ENCODE data around the gene XXYLT1. TPM values are rescaled to one million over a fixed set of nuclear protein-coding genes. Genes with fewer than 3 reads are reported as not detected.

The XXYLT1 gene
- total RNA-seq, 2 donors from 2014 or later = 1.3 to 4.2 TPM

DNA sequence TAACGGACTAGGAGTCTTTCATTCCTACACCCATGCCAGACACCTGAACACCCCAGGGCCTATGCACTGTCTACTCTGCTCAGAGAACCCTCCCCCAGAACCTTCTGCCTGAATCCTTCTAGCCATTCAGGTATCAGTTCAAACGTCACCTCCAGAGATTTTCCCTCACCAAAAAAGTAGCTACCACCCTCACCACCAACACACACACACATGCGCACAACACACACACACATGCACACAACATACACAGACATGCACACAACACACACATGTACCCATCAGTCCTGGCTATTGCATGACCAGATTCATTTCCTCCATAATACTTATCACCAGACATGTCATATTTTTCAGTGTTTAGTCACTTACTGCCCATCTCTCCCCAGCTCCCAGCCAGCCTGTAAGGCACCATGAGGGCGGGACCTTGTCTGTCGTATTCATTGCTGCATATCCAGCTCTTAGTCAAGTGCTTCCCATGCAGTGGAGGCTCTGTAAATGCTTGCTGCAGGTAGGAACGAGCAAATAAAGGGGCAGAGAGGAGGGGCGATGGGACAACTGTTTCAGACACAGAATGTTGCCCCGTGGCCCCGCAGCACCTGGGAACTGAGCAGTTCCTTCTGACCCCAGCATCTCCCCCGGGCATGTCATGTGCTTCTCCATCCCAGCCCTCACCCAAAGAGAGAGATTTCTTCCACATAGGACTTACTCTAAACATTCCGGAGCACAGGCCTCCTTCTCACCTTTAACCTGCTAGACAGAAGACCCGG lies 29.2 kb downstream of the XXYLT1 start:
- no peak overlapping the region for H3K4me3 ChIP-seq
- H3K36me3 ChIP-seq (replicated peaks in 1 of 2; ENCODE audit: insufficient read depth in 1 of 2, low read depth in 2 of 2) = no peaks in the 10 kb centered on the region
- peaks cover 6% of the 10 kb centered on the region for H3K4me1 ChIP-seq
- H3K27me3 ChIP-seq = no peaks in the 10 kb centered on the region
- ATAC-seq = no peak
- H3K9me3 ChIP-seq = no peaks in the 10 kb centered on the region
- intact Hi-C loops (cut with DNase I) = no loop called here
- H3K27ac ChIP-seq = no peak overlapping the region
- TF ChIP-seq POLR2A (IDR thresholded peaks at IDR 0.05) = no peak
- TF ChIP-seq, protein P1, sequence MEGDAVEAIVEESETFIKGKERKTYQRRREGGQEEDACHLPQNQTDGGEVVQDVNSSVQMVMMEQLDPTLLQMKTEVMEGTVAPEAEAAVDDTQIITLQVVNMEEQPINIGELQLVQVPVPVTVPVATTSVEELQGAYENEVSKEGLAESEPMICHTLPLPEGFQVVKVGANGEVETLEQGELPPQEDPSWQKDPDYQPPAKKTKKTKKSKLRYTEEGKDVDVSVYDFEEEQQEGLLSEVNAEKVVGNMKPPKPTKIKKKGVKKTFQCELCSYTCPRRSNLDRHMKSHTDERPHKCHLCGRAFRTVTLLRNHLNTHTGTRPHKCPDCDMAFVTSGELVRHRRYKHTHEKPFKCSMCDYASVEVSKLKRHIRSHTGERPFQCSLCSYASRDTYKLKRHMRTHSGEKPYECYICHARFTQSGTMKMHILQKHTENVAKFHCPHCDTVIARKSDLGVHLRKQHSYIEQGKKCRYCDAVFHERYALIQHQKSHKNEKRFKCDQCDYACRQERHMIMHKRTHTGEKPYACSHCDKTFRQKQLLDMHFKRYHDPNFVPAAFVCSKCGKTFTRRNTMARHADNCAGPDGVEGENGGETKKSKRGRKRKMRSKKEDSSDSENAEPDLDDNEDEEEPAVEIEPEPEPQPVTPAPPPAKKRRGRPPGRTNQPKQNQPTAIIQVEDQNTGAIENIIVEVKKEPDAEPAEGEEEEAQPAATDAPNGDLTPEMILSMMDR (IDR thresholded peaks at IDR 0.05) = no peak
- WGBS, 2 donors = 89 to 90% methylated on average over 11 to 12 of the region's 12 CpGs
- DNase-seq = no peak

DNA sequence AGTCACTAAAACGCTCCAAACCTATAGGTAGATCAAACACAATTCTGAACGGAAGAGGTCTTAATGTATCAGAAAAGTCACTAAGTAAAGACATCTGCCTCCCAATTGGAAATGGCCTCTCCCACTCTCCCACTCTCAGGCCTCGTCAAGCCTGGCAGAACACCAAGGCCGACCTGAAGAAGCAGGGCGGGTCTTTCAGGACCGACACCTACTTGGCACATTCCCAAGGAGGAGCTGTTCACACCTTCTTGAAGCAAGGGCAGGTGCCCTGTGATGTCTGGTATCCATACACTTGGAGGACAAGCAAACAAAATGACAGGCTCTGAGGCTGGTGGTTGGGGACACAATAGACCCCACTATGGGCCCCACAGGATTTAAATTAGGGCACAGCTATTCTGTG lies 30.0 kb downstream of the XXYLT1 start:
- DNase-seq (no peak), ATAC-seq (no peak)
- no peak overlapping the region for H3K4me3 ChIP-seq
- H3K27ac ChIP-seq = no peak overlapping the region
- H3K36me3 ChIP-seq (replicated peaks in 1 of 2; ENCODE audit: insufficient read depth in 1 of 2, low read depth in 2 of 2) = no peaks in the 10 kb centered on the region
- no peak for TF ChIP-seq POLR2A (IDR thresholded peaks at IDR 0.05)
- TF ChIP-seq, protein P1 (IDR thresholded peaks at IDR 0.05) = no peak
- H3K4me1 ChIP-seq = peaks cover 6% of the 10 kb centered on the region
- intact Hi-C loops (cut with DNase I) = no loop called here
- H3K9me3 ChIP-seq = no peaks in the 10 kb centered on the region
- no peaks in the 10 kb centered on the region for H3K27me3 ChIP-seq
- WGBS, 2 donors = 74 to 76% methylated on average over 6 of the region's 6 CpGs

DNA sequence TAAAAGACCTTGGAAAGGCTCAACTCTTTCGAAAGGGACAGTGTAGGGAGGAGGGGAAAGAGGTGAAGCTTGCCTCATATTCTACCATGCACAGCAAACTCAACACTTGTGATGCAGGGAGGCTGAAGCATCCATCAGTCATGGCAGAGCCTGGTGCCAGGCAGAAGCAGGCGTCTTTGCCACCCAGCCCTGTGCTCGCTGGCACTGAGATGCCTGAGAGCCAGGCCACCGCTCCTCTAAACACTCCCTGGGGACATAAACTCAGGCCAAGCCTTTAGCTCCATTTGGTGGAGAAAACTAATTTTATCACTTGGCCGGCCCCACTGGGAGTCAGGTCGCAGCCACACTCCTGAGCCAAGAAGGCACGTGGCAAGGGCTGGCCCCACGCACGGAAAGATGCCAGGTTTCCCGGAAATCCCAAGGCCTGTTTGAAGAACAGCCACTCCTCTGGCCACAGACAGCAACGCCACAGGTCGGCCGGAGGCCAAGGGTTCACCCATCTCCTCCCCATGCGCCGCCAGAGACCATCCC lies 30.7 kb downstream of the XXYLT1 start:
- H3K36me3 ChIP-seq (replicated peaks in 1 of 2; ENCODE audit: insufficient read depth in 1 of 2, low read depth in 2 of 2) = no peaks in the 10 kb centered on the region
- H3K4me3 ChIP-seq = no peak overlapping the region
- no peak overlapping the region for H3K27ac ChIP-seq
- peaks cover 6% of the 10 kb centered on the region for H3K4me1 ChIP-seq
- ATAC-seq = peak; percentile 38
- TF ChIP-seq POLR2A (IDR thresholded peaks at IDR 0.05) = no peak
- TF ChIP-seq, protein P1 (IDR thresholded peaks at IDR 0.05) = no peak
- H3K9me3 ChIP-seq = no peaks in the 10 kb centered on the region
- peak in 1 of 4 donors; percentile 33 for DNase-seq
- WGBS, 2 donors = 73 to 77% methylated on average over 4 to 15 of the region's 15 CpGs
- no peaks in the 10 kb centered on the region for H3K27me3 ChIP-seq
- intact Hi-C loops (cut with DNase I) = no loop called here

DNA sequence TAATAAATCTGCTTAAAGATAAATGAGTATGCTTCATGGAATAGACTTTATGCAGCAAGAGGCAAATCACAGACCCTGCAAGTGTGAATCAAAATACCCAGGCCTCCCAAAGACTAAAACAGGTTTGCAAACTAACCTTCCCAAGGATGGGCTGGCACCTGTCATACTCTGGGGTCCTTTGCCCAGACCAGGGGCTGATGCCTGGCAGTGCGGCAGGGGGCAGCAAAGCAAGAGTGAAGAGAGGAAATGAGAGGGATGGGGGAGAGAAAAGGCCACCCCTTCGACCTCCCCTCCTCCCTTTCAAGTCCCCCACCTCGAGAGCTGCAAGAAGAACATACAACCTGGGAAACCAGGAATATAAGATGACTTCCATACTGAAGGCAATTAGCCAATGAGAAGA lies 31.8 kb downstream of the XXYLT1 start:
- no peak overlapping the region for H3K27ac ChIP-seq
- no peaks in the 10 kb centered on the region for H3K36me3 ChIP-seq (replicated peaks in 1 of 2; ENCODE audit: insufficient read depth in 1 of 2, low read depth in 2 of 2)
- no peaks in the 10 kb centered on the region for H3K27me3 ChIP-seq
- peaks cover 6% of the 10 kb centered on the region for H3K4me1 ChIP-seq
- WGBS, 2 donors = 84 to 90% methylated on average over 3 of the region's 3 CpGs
- no peak for TF ChIP-seq POLR2A (IDR thresholded peaks at IDR 0.05)
- TF ChIP-seq, protein P1 (IDR thresholded peaks at IDR 0.05) = no peak
- no peaks in the 10 kb centered on the region for H3K9me3 ChIP-seq
- ATAC-seq = no peak
- H3K4me3 ChIP-seq = no peak overlapping the region
- intact Hi-C loops (cut with DNase I) = no loop called here
- no peak for DNase-seq
